HEK293T (cell line): ENCODE data around the gene STPG3.
A peak's percentile ranks its signal among the peaks of the same experiment; 100 is the strongest.

ENCODE experiments used
- CTCF ChIA-PET: fragments of 350-600 bp; formaldehyde crosslinking; extraction: SDS; loops from one replicate; lab custom pipeline; 2021; ENCODE audit warnings: antibody characterized with exemption, inconsistent platforms; lab: Yijun Ruan, JAX
- POLR2A ChIA-PET: fragments of 350-600 bp; formaldehyde crosslinking; extraction: SDS; loops from one replicate; lab custom pipeline; 2020; ENCODE audit warnings: antibody characterized with exemption, inconsistent platforms; lab: Yijun Ruan, JAX
- DNase-seq: peaks from one replicate; pipeline ENCODE4 v3.0.0; 2012; ENCODE audit warnings: mixed read lengths; ENCODE audit errors: extremely low spot score
- ARNT ChIP-seq: fragments of 450-650 bp; IDR thresholded peaks from 2 replicates; pipeline ENCODE4 v1.6.1; 2017; ENCODE audit warnings: mild to moderate bottlenecking
- BHLHE40 ChIP-seq: fragments of 450-650 bp; IDR thresholded peaks from 2 replicates; pipeline ENCODE4 v1.6.1; 2016; ENCODE audit warnings: mild to moderate bottlenecking, moderate library complexity, borderline replicate concordance
- CTBP1 ChIP-seq: fragments of 450-650 bp; IDR thresholded peaks from 2 replicates; pipeline ENCODE4 v1.6.1; 2016; ENCODE audit warnings: borderline replicate concordance
- ELF4 ChIP-seq: fragments of 450-650 bp; IDR thresholded peaks from 2 replicates; pipeline ENCODE4 v1.6.1; 2017; ENCODE audit warnings: antibody characterized with exemption
- FOXA1 ChIP-seq: fragments of 450-650 bp; IDR thresholded peaks from 2 replicates; pipeline ENCODE4 v1.6.1; 2016; ENCODE audit warnings: mild to moderate bottlenecking
- FOXK2 ChIP-seq: fragments of 450-650 bp; IDR thresholded peaks from 2 replicates; pipeline ENCODE4 v1.6.1; 2016; ENCODE audit warnings: mild to moderate bottlenecking
- FOXM1 ChIP-seq: fragments of 450-650 bp; IDR thresholded peaks from 2 replicates; pipeline ENCODE4 v1.6.1; 2017; ENCODE audit warnings: mild to moderate bottlenecking, borderline replicate concordance
- HDGF ChIP-seq: fragments of 450-650 bp; IDR thresholded peaks from 2 replicates; pipeline ENCODE4 v1.6.1; 2017; ENCODE audit warnings: antibody characterized with exemption, borderline replicate concordance
- L3MBTL2 ChIP-seq: fragments of 450-650 bp; conservative IDR thresholded peaks from 2 replicates; pipeline ENCODE4 v1.6.1; 2016; ENCODE audit warnings: mild to moderate bottlenecking
- LEF1 ChIP-seq: fragments of 450-650 bp; IDR thresholded peaks from 2 replicates; pipeline ENCODE4 v1.6.1; 2017; ENCODE audit warnings: mild to moderate bottlenecking, borderline replicate concordance
- NFRKB ChIP-seq: fragments of 450-650 bp; IDR thresholded peaks from 2 replicates; pipeline ENCODE4 v1.6.1; 2016; ENCODE audit warnings: mild to moderate bottlenecking, moderate library complexity
- SP1 ChIP-seq: fragments of 450-650 bp; IDR thresholded peaks from 2 replicates; pipeline ENCODE4 v1.6.1; 2017
- SUZ12 ChIP-seq: fragments of 450-650 bp; IDR thresholded peaks from 2 replicates; pipeline ENCODE4 v1.6.1; 2016; ENCODE audit warnings: mild to moderate bottlenecking
- TARDBP ChIP-seq: fragments of 450-650 bp; IDR thresholded peaks from 2 replicates; pipeline ENCODE4 v1.6.1; 2016
- ZNF384 ChIP-seq: fragments of 450-650 bp; IDR thresholded peaks from 2 replicates; pipeline ENCODE4 v1.6.1; 2016
- TF ChIP-seq, protein P1 (sequence below): fragments of 450-650 bp; IDR thresholded peaks from 2 replicates; pipeline ENCODE4 v1.6.1; 2016

Gene STPG3

DNA sequence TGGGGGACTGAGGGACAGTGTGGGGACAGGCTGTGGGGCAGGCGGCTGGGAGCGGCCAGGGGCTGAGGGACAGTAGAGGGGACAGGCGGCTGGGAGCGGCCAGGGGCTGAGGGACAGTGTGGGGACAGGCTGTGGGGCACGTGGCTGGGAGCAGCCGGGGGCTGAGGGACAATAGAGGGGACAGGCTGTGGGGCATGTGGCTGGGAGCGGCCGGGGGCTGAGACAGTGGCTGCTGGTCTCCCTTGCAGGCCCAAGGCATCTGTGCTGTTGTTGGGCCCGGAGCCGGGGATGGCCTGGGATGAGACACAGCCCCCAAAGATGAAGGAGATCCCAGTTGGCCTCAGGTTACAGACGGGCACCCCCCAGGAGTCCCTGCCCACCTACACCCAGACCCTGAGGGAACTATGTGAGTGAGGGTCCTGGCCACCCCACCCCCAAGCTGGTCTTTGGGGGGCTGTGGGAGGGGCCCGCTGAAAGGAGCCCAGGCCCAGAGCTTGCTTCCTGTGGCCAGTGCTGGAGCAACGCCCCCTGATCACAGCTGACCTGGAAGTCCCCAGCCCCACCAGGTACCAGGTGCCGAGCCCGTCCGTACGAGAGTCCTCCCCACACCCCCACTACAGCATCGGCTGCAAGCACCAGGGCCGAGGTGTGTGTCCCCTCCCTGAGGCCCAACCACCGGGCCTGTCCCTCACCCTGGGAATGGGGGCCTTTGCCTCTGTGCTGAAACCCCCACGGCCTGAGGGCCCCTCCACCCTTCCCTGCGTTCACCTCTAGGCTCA, 593 bp downstream of the STPG3 start:
- DNase-seq, result no peak
- TF ChIP-seq FOXA1, result no peak
- TF ChIP-seq SUZ12, result no peak
- no peak for TF ChIP-seq HDGF
- TF ChIP-seq, protein P1, sequence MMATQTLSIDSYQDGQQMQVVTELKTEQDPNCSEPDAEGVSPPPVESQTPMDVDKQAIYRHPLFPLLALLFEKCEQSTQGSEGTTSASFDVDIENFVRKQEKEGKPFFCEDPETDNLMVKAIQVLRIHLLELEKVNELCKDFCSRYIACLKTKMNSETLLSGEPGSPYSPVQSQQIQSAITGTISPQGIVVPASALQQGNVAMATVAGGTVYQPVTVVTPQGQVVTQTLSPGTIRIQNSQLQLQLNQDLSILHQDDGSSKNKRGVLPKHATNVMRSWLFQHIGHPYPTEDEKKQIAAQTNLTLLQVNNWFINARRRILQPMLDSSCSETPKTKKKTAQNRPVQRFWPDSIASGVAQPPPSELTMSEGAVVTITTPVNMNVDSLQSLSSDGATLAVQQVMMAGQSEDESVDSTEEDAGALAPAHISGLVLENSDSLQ, result no peak
- TF ChIP-seq L3MBTL2, result no peak
- no peak for TF ChIP-seq LEF1
- no peak for TF ChIP-seq ARNT
- TF ChIP-seq SP1, result no peak
- TF ChIP-seq CTBP1, result no peak
- no peak for TF ChIP-seq TARDBP
- no peak for TF ChIP-seq BHLHE40
- no peak for TF ChIP-seq FOXM1
- no peak for TF ChIP-seq ZNF384
- TF ChIP-seq FOXK2, result no peak
- TF ChIP-seq NFRKB, result no peak
- no peak for TF ChIP-seq ELF4
- ChIA-PET CTCF (interaction anchor here (0.6 kb wide), 1 partner anchor 10 kb away, joined by 3 read pairs; no protein-coding TSS in a partner anchor), POLR2A (interaction anchor here (8.8 kb wide), 1 partner anchor 11 kb away, joined by 90 read pairs; the partner anchor contains the start of gene TUBB4B)

DNA sequence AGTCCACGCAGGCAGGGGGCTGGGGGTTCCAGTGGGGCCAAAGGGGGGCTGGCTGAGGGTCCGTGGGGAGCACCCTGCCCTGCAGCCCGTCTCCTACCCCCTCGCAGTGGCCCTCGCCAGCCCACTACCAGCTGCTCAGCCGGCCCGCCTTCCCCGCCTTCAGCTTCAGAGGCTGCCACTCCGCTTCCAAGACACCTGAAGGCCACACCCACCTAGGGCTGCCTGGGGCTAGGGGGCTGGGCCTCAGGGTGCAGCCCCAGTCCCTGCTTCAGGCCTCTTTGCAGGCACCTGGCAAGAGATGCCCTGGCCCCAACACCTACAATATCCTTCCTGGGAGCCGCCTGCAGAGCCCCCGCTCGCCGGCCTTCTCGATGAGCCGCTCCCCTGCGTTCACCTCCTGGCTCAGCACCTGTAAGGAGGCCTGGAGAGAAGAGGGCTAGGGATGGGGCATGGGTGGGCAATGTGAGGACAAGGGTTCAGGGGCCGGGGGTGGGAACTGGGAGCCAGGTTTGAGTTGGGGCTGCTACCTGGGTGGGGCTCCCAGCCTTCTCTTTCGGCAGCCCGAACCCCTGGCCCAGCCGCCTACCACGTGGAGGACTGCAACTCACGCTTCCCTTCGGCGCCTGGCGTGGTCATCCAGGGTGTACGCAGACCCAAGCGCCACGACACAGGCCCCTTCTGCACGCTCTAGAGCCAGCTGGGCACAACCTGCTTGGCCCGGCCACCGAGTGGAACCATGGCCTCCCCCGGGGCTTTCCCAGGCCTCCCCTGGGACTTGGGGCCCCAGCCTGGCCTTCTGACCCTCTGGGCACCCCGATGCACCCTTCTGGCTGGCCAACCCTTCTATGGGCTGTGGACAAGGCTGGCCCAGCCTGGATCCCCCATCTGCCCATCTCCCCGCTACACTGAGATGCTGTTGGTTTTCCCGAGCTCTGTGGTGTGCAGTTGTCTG, 1.7 kb downstream of the STPG3 start:
- POLR2A ChIA-PET, result interaction anchor here (0.6 to 8.8 kb wide), 5 partner anchors 9 to 169 kb away, joined by 3 to 90 read pairs (median 6); partner anchors contain the start of genes NRARP and TUBB4B

DNA sequence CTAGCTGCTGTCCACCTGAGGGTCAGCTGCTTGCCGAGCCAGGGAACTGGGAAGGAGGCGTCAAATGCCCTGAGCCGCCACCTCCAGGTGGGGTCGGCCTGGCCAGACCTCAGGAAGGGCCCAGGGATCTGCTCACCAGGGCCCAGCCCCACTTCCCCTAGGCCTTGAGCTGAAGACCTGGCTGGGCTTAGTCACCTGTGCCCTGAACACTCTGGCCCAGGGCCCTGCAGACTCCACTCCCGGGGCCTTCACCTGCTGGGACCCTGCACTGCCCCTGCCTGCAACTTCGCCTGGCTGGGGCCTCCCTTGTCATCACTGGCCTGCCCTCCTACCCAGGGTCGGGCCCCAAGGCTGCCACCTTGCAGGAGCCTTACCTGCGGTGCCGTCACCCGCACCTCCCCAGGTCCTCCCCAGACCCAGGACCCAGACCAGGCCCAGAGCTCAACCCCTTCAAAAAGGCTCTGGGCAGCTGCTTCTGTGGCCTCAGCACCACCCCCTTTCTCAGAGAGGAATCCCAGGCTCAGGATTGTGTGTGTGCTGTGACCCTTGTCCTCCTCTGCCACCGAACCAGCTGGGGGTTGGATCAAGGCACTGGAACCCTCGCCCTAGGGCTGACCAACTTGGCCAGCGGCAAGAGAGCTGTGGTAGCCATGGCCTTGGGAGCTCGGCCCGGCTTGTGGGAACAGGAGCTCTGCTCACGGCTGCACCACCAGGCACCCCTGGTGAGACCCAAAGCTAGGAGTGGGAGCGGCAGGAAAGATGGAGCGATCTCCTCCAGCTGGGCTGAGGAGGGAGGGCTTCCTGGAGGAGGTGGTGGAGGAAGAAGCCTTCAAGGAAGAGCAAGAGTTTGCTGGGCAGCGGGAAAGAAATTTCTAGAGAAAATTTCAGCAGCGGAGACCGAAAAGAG, 2.9 kb downstream of the STPG3 start:
- DNase-seq, result no peak
- no peak for TF ChIP-seq ELF4
- TF ChIP-seq FOXA1, result no peak
- no peak for TF ChIP-seq TARDBP
- TF ChIP-seq NFRKB, result no peak
- TF ChIP-seq HDGF, result no peak
- no peak for TF ChIP-seq ARNT
- no peak for TF ChIP-seq CTBP1
- TF ChIP-seq, protein P1, result no peak
- TF ChIP-seq ZNF384, result no peak
- no peak for TF ChIP-seq FOXM1
- TF ChIP-seq LEF1, result no peak
- TF ChIP-seq BHLHE40, result no peak
- POLR2A ChIA-PET, result interaction anchor here (0.6 to 8.8 kb wide), 8 partner anchors 10 to 168 kb away, joined by 3 to 90 read pairs (median 6); partner anchors contain the start of genes NRARP and TUBB4B
- CTCF ChIA-PET, result interaction anchor here (0.5 to 1.9 kb wide), 3 partner anchors 17 to 119 kb away, joined by 3 to 9 read pairs (median 3); no protein-coding TSS in a partner anchor

More for the DNA sequence above, 1.7 kb downstream of the STPG3 start:
- CTCF ChIA-PET, result interaction anchor here (0.7 to 1.9 kb wide), 2 partner anchors 16 to 19 kb away, joined by 3 to 9 read pairs; no protein-coding TSS in a partner anchor
- DNase-seq, result no peak
- no peak for TF ChIP-seq NFRKB
- TF ChIP-seq, protein P1, result no peak
- TF ChIP-seq FOXA1, result no peak
- no peak for TF ChIP-seq L3MBTL2
- TF ChIP-seq SUZ12, result no peak
- no peak for TF ChIP-seq CTBP1
- no peak for TF ChIP-seq BHLHE40
- no peak for TF ChIP-seq LEF1
- no peak for TF ChIP-seq FOXM1

DNA sequence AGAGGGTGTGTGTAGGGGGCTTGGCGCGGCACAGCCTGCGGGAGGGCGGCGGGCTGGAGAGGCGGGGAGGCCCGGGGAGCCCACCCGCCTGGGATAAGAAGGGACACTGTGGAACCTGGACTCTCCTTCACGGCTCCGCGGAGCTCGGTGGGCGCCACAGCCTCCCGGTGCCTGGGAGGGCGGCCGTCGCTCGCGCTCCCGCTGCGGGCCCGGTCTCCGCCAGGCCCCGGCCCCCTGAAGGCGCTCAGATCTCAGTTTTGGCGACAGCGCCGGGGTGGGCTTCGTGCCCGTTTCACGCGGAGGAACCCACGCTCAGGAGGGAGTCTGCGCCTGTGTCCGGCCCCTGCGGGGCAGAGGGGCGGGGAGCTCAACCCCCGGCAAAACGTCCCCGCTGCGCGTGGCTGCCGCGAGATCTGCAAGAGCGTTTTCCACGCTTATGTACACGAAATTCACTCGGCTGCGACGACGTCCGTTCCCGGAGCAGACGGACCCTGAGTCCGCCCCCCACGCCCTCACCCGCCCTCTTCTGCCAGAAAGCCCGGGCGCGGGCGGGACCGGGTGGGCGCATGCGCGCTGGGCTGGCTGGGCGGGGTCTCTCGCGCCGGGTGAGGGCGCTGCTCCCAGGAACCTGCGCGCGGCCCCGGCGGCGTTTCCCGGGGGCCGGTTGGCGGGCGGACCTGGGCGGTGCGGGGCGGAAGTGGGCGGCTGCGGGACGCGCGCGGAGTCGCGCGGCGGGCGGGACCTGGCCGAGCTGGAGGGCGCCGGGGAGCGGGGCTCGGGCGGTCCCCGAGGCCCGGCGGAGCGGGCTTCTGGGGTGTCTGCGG, 3.8 kb downstream of the STPG3 start, which contains the start of gene NELFB:
Gene NELFB (plus strand): TSS at position 704 of the 824 bp plus-strand sequence.
- ChIA-PET POLR2A (interaction anchor here (0.6 to 8.8 kb wide), 8 partner anchors 11 to 47 kb away, joined by 3 to 90 read pairs (median 6); partner anchors contain the start of genes NRARP and TUBB4B), CTCF (interaction anchor here (1.9 kb wide), 1 partner anchor 18 kb away, joined by 9 read pairs; no protein-coding TSS in a partner anchor)
- peak; percentile 96 for DNase-seq
- TF ChIP-seq L3MBTL2 (peak; percentile 33; the same call in 1 of the 2 replicates), ARNT (peak; percentile 83), CTBP1 (no peak), FOXM1 (peak; percentile 75; the same call in 1 of the 2 replicates)
